HG03175 (cell line): ENCODE data around the gene OVAAL.
A peak's percentile ranks its signal among the peaks of the same experiment; 100 is the strongest.

Experiments used
- ATAC-seq: cut with Tn5 transposase; IDR thresholded peaks from one replicate; pipeline ENCODE4 v1.9.1; 2021; ENCODE audit warnings: mild to moderate bottlenecking, moderate library complexity; ENCODE audit not compliant: unreplicated experiment

The OVAAL gene

DNA sequence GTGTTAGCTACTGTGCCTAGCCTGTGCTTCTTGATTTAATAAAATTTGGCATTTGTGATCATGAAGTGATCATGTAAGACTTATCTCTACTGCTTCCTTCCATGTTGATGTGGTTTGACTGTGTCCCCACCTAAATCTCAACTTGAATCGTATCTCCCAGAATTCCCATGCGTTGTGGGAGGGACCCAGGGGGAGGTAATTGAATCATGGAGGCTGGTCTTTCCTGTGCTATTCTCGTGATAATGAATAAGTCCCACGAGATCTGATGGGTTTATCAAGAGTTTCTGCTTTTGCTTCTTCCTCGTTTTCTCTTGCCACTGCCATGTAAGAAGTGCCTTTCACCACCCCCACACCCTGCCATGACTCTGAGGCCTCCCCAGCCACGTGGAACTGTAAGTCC, at the start of gene OVAAL:
Gene OVAAL (plus strand): TSS at position 301 of the 400 bp plus-strand sequence.
- ATAC-seq, result no peak

DNA sequence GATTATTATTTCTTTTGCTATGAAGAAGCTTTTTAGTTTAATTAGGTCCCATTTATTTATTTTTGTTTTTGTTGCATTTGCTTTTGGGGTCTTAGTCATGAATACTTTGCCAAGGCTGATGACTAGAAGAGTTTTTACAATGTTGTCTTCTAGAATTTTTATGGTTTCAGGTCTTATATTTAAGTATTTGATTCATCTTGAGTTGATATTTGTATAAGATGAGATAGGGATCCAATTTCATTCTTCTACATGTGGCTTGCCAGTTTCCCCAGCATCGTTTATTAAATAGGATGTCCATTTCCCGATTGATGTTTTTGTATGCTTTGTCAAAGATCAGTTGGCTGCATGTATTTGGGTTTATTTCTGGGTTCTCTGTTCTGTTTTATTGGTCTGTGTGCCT, 47.9 kb upstream of the OVAAL start:
- no peak for ATAC-seq

DNA sequence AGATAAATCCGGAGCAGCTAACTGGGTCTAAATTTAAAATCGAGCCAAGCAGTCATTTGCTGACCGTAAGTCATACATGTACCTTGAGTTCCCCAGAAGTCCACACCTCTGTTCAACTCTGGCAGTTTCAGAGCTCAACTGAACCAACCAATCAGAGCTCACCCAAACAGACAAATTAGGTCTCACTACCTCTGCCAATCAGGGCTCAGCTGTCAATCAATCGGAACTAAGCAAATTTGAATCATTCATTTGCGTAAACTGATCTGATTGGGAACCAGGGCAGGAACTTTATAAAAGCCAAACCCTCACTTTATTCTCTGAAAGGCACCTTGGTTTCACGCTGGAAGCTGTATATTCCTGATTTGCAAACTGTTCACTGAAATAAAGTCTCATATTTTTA, 45.2 kb upstream of the OVAAL start:
- no peak for ATAC-seq

DNA sequence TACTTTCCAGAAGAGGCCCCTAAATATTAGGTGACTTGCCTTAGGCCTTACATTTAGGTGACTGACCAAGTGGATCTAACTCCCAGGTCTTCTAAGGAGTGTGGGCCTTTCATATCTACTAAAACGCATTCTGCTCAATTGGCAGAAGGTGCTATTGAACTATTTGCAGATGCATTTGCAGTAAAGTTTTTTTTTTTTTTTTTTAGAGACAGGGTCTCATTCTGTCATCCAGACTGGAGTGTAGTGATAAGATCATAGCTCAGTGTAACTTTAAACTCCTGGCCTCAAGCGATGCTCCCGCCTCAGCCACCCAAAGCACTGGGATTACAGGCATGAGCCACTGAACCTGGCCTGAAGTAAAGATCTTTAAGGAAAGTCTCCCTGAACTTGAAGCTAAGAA, 43.4 kb upstream of the OVAAL start:
- no peak for ATAC-seq

DNA sequence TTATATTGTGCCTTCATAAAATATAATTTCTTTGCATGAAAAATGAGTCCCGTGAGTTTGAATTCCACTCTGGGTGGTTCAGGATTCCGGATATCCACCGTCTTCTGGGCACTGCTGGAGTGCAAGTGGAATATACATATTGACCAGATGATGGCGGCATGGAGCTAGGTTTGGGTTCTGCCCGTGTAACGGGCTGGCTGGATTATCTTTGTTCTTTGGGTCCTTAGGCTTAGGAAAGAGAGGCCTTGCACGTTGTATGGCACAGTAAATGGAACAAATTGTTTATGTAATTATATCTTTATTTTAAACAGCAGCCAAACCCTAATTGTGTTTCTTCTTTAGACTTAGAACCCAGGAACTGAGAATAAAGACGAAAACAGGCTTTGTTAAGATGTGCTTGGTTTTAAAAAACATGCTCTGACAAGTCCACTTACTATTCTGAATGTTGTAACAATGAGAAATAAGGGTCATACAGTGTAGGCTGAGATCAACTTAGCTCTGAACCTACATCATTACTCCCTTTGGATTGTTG, 42.8 kb upstream of the OVAAL start:
- peak; percentile 81 for ATAC-seq

DNA sequence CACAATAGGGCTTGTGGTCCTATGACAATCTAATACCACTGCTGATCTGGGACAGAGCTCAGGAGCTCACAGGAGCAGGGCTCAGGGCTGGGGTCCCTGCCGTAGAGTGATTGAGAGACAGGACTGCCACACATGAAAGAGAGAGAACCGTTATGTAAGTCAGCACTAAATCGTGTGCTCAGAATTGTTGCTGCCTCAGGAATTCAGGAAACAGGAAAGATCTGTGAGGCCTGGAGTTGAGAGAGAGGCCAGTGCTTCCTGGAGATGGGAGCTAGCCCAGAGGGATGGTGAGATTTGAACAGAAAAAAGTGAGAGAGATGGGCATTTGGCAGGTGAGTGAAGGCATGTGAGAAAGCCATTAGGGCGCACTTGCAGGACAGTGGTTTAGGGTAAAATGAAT, 38.9 kb upstream of the OVAAL start:
- no peak for ATAC-seq

DNA sequence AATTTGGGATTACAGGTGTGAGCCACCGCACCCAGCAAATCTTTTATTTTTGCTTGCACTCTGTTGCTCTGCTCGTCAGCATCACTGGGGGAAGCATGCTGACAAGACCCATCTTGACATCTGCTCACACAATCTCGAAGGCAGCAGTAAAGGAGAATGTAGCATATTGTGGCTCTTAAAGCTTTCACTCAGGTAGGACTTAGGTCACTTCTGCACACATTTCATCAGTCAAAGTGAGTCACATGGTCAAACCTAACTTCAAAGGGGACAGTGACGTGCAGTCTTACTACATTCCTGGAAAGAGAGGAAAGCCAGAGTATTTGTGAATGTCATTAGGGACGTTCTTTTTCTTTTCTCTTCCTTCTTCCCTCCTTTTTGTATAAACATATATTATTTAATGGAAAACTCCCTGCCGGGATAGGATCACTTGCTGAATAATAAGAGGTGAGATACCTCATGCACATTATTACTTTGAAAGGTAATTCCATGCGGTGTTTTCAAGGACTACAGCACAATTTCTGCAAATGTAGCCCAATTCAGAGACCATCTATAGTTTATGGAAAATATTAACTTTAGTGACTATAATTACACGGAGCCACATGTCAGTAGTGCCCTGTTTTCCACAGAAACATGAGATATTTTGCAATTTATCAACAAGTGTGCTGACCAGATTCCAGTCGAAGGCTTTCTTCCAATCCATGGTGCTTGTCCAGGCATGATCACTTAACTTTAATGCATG, 37.1 kb upstream of the OVAAL start:
- no peak for ATAC-seq

DNA sequence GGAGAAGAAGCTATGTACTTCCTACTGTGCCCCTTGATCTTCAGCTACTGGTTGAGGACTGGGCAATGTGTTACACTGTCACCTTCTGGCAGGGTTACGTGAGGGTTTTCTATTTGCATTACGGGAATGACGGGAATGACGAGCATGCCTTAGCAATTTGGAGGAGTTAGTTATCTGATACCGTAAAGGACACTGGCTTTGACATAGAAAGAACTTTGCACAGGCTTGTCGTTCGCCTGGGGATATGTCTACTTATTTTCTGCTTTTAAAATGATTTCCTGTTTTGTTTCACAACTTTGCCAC, 36.6 kb upstream of the OVAAL start:
- ATAC-seq, result no peak

DNA sequence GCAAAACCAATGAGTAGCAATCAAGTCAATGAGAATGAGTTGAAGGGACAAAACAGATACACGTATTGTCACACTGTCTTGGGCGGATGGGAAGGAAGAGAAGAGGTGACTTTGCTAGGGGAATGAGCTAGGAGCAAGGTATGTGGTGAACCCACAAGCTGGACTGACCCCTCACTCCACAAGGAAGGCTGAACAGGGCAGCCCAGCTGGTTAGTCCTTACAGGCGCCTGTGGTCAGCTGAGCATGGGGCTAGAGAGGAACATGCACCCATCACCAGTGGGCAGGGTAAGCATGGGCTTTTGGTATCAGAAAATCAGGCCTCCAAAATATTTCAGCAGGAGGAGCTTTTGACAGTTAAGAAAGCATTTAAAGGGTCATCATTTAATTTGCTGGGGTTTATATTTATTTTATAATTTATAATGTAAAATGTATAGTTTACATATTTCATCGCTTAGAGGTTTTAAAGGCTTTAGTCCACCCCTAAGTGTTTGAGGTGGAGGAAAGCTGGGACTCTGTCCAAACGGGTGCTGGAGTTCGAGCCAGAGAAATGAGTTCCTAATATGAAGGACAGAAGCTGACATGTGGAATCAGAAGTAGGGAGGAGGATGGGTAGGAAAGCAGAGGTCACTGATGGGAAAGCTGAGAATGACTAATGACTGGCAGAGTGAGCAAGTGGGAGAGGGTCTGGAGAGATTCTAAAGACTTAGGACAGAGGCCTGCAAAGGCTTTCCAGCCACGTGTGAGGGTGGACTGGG, 34.4 kb upstream of the OVAAL start:
- ATAC-seq, result no peak

DNA sequence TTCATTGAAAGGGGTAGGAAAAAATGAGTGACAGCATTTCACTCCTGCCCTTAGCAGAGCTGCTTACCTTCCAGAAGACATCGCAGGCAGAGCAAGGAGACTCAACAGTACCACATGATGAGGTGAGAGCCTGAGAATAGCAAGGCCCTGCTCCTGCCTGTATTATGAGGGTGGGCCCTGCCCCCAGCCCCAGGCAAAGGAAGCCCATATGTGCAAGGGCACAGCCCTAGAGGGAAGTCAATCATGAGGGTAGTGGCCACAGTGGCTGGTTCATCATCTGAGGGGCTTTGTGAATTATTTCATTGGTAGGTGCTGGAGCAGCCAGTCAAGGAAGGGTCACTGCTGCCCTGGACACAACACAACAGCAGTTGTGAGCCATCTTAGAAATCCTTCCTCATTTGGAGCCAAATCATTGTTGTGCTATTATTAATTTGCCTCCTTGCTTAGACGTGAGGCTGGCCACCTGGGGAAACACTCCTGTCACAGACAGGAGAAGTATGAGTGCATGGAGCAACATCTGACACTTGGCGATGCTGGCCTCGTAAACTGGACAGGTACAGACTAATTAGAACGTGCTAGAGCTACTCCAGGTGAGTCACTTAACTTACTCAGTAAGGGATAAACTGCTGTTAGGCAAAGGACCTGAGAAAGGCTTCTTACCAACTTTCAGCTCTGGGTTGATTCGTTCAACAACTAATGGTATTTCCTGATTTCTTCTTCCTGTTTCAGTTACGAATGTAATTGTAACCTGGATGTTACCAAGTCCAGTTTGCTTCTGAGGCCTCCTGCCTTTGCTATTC, 33.6 kb upstream of the OVAAL start:
- ATAC-seq, result no peak

DNA sequence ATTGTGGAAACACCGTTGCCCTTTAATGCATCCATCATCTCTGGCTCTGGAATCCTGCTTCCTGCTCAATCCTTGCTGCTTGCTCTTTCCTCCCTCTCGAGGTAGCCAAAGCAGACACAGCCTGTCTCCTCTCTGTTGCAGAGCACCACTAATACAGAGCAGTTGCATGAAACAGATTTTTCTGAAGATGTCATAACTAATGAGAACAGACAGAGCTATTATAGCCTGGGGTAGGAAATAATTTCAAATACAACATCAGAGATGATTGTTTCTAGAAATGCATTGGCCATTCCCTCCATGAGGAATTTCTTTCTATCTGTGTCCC, 33.1 kb upstream of the OVAAL start:
- no peak for ATAC-seq

DNA sequence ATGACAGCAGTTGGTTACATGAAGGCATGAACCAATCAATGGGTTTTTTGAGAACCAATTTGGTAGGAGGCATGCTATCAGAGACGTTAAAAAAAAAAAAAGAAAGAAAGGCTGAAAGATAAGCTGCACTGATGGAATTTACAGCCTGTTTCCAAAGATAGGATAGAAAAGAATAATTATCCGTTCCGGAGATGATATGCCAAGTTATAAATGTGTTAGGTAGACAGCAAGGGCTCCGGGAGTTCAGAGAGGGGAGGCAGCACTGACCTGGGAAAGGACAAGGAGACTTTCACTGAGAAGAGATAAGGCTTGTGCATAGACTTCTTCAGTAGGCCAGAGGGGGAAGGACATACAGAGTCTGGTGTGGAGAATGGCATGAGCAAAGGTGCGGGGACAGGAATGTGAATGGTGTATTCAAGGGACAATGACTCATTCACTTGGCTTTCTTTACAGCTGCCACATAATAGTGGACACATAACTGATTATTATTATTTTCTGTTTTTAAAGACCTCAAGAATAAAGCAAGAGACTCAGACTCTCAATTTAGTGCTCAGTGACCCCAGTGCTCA, 31.6 kb upstream of the OVAAL start:
- no peak for ATAC-seq

DNA sequence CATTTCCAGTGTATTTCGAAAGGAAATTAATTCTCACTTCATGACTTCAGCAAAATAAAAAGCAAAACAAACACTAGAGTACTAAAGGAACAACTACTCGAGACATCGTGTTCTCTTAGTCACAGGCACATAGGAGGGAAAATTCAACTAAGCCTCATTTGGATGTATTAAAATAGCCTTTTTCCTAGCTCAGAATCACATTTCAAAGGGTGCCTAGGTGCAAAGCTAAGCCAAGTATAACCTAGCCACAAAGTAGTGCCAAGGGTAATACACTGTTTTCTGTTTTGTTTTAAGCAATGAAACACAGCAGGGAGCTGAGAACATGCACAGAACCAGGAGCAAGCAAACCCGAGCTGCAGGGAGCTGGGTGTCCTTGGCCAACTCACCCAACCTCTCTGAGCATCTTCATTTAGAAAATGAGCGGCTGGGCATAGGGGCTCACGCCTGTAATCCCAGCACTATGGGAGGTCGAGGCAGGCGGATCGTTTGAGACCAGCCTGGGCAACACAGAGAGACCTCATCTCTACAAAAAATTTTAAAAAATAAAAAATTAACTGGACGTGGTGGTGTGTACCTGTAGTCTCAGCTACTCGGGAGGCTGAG, 29.8 kb upstream of the OVAAL start:
- ATAC-seq, result no peak

DNA sequence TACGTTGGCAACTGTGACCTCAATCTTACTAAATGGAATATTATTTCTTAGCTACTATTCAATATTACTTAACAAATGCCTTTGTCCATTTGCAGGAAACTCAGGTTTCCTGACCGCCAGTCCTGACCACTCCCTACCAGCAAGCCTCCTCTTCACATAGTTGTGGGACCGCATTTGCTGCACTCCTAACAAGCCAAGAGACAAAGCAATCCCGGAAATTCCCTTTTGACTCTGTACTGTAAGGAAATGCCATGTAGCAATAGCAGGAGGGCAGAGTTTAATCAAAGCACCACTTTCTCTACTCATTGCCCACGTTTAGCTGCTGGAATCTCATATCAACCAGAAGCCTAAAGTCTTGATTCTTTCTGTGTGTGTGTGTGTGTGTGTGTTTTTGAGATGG, 28.3 kb upstream of the OVAAL start:
- no peak for ATAC-seq

DNA sequence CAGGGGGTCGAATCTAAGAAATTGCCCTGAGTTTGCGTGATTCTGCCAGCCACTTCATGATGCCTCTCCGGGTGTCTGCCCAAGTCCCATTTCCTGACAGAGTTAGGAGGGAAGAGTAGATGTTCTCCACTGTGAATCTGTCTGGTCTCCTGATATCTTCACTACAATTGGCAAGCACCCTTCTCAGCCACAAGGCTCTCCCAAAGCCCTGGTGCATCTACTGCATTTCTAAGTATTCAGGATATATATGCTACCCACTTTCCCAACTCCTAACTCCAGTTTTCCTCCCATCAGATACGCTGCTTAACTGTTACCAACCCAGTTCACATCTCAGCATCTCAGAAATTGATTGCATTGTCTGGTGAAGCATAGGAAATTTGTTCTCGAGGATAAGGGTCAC, 25.9 kb upstream of the OVAAL start:
- ATAC-seq, result no peak

DNA sequence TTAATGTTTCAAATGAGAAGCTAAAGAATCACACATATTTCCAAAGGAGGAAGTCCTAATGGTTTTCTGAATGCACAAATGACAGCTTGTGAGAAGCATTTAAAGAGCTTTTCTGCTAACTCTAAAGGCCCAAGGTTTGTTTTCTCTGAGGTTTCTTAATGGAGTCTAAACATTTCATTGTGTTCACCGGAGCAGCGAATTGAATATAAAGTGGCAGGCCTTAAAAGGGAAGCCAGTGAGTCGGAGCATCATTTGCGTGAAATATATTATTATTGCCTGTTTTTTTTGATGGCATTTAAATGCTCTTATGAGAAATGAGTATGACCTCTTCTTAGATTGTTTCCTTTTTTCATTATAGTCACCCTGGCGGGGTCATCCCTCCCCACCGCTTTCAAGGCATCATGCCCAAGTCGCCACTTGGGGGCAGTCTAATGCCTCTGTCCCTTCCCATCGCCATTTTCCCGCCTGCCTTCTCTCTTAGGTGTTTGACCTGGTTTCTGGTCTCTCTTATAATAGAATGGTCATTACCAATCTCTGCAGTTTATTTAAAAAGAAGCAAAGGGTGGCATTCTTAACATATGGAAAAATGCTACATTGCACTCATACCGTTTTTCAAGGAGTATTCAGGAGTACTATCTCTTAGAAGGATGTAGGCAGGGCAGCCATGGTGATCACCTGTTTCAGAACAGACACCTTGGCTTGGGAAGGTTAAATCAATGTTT, 25.3 kb upstream of the OVAAL start:
- ATAC-seq, result no peak

DNA sequence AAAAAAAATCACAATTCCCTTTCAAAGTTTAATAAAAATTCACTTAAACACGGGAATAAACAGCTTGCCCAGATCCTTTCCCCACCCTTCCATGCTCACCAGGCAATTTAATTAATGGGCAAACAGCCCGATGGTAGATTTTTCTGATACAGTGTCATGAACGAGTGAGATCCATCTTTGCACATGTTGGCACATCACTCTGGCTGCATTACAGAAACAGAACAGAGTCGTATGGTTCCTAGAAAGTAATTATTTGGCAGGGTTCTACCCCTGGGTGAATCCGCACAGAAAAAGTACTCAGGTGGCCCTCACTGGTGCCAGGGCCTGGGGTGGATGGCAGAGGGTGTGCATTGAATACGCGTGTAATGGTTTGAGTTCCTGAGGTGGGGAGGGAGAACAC, 24.6 kb upstream of the OVAAL start:
- no peak for ATAC-seq

DNA sequence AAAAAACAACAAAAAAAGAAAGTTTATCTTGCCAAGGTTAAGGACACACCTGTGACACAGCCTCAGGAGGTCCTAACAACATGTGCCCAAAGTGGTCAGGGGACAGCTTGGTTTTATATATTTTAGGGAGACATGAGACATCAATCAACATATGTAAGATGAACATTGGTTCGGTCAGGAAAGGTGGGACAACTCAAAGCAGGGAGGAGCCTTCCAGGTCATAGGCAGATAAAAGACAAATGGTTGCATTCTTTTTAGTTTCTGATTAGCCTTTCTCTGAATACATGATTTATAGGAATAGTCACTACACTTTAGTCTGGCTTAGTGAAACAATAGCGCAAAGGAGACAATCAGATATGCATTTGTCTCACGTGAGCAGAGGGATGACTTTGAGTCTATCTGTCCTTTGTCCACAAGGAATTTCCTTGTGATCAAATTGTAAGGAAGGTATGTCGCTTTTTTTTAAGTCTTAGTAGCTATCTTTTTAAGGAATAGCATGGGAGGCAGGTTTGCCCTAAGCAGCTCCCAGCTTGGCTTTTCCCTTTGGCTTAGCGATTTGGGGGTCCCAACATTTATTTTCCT, 23.3 kb upstream of the OVAAL start:
- no peak for ATAC-seq

DNA sequence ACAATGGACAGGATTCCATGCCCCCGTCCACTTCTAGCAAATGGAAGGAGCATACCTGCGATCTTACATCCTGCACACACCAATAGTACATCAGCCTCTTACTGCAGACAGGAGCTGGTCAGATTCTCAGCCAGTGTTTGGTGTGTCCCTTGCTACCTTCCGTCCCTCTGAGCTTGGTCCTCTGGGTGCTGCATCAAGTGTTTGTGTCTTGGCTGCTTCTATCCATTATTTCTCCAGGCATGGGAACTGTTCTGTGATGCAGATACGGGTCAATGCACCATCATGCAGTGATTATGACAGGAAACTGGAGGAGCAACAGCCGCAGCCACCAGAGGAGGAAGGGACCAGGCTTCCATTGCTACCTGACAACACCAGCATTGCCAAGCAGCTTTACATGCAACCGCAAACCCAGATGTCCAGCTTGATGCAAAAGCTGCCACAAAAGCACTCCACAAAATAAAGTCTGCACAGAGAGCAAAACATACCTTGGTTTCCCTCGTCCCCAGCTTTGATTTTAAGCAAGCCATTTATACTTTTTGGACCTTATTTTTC, 21.9 kb upstream of the OVAAL start:
- no peak for ATAC-seq

DNA sequence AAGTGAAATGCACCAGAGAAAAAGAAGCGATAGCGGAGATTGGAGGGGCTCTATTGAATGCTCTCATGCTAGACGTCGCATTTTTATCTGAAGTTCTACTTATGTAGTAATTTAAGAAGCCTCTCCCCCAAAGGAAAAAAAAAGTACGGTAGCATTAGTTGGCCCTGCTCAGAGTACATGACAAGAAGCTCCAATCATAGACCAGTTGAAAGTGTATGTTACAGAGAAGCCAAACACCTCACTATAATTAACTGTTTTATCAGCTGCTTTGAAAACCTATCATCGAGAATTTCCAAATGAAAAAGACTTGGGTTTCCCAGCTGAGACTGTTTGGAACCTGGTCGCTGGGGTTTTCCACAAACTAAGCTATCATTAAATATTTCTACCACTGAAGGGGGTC, 19.6 kb upstream of the OVAAL start:
- no peak for ATAC-seq
